Nephron (organoid): ENCODE measurements around the gene TRAF3IP3.

ENCODE experiments used
- H3K27ac Mint-ChIP-seq, 3 experiments: 2 replicates each; pipeline ENCODE4 v1.8.0; 2020; ENCODE audit warnings: mixed read lengths in 3 of 3, mild to moderate bottlenecking in 2 of 3, moderate library complexity in 1 of 3
- H3K27me3 Mint-ChIP-seq: 2 replicates; pipeline ENCODE4 v1.8.0; 2021; ENCODE audit warnings: low read depth, mild to moderate bottlenecking, moderate library complexity, mixed read lengths
- H3K36me3 Mint-ChIP-seq: 2 replicates; pipeline ENCODE4 v1.8.0; 2020; ENCODE audit warnings: low read depth, mixed read lengths
- H3K4me1 Mint-ChIP-seq: 2 replicates; pipeline ENCODE4 v1.8.0; 2020; ENCODE audit warnings: mixed read lengths
- H3K4me3 Mint-ChIP-seq, 3 experiments: 2 replicates each; pipeline ENCODE4 v1.8.0; 2020; ENCODE audit warnings: mild to moderate bottlenecking in 3 of 3, mixed read lengths in 3 of 3, moderate library complexity in 2 of 3
- H3K9me3 Mint-ChIP-seq: 2 replicates; pipeline ENCODE4 v1.8.0; 2020; ENCODE audit warnings: mixed read lengths
- TF ChIP-seq, protein P1 (sequence below), 3 experiments: fragments of 200-600 bp; sonication (generic); IDR thresholded peaks; one replicate each; pipeline ENCODE4 v1.5.0; 2021; ENCODE audit warnings: antibody characterized with exemption in 3 of 3; ENCODE audit not compliant: unreplicated experiment in 3 of 3

The TRAF3IP3 gene

GRCh38 chr1:209775678-209776077 lies 19.8 kb downstream of the TRAF3IP3 start:
- peaks cover 7% of the 10 kb centered on the region for H3K4me1 Mint-ChIP-seq
- no peak overlapping the region for H3K27ac Mint-ChIP-seq
- no peaks in the 10 kb centered on the region for H3K9me3 Mint-ChIP-seq
- H3K27me3 Mint-ChIP-seq = no peaks in the 10 kb centered on the region
- no peaks in the 10 kb centered on the region for H3K36me3 Mint-ChIP-seq
- no peak overlapping the region for H3K4me3 Mint-ChIP-seq
- TF ChIP-seq, protein P1, sequence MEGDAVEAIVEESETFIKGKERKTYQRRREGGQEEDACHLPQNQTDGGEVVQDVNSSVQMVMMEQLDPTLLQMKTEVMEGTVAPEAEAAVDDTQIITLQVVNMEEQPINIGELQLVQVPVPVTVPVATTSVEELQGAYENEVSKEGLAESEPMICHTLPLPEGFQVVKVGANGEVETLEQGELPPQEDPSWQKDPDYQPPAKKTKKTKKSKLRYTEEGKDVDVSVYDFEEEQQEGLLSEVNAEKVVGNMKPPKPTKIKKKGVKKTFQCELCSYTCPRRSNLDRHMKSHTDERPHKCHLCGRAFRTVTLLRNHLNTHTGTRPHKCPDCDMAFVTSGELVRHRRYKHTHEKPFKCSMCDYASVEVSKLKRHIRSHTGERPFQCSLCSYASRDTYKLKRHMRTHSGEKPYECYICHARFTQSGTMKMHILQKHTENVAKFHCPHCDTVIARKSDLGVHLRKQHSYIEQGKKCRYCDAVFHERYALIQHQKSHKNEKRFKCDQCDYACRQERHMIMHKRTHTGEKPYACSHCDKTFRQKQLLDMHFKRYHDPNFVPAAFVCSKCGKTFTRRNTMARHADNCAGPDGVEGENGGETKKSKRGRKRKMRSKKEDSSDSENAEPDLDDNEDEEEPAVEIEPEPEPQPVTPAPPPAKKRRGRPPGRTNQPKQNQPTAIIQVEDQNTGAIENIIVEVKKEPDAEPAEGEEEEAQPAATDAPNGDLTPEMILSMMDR (IDR thresholded peaks at IDR 0.05; ENCODE audit: unreplicated experiment in 3 of 3) = no peak

DNA sequence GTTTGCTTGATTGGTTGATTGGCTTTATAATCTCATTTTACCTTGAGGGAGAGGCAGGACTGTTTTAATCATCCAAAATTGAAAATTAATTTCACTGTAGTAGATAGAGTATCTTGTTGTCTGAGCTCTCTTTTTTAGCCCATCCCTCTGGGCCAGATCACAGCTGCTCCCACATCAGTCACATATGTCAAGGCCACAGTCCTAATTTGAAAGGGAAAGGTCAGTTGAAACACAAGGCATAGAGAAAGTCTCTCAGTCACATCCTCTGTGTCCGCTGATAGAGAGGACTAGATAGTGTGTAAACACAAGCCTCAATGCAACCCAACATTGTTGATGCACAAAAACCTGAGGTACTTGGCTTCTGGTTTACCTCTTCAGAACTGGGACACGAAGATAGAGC lies 21.7 kb downstream of the TRAF3IP3 start:
- Mint-ChIP-seq H3K27ac (no peak overlapping the region), H3K36me3 (peaks cover 4% of the 10 kb centered on the region), H3K4me3 (no peak overlapping the region), H3K27me3 (no peaks in the 10 kb centered on the region), H3K4me1 (peaks cover 8% of the 10 kb centered on the region), H3K9me3 (no peaks in the 10 kb centered on the region)
- TF ChIP-seq, protein P1 (IDR thresholded peaks at IDR 0.05; ENCODE audit: unreplicated experiment in 3 of 3) = no peak

GRCh38 chr1:209778102-209778501 lies 22.2 kb downstream of the TRAF3IP3 start:
- no peak overlapping the region for H3K27ac Mint-ChIP-seq
- H3K27me3 Mint-ChIP-seq = no peaks in the 10 kb centered on the region
- H3K36me3 Mint-ChIP-seq = peaks cover 4% of the 10 kb centered on the region
- H3K4me3 Mint-ChIP-seq = no peak overlapping the region
- H3K4me1 Mint-ChIP-seq = peaks cover 13% of the 10 kb centered on the region
- TF ChIP-seq, protein P1 (IDR thresholded peaks at IDR 0.05; ENCODE audit: unreplicated experiment in 3 of 3) = no peak
- no peaks in the 10 kb centered on the region for H3K9me3 Mint-ChIP-seq

- TF ChIP-seq, protein P1 (IDR thresholded peaks at IDR 0.05; ENCODE audit: unreplicated experiment in 3 of 3) = no peak
- H3K27me3 Mint-ChIP-seq = peaks cover 7% of the 10 kb centered on the region
- peak overlapping the region in 1 of 3 experiments; percentile 35 for H3K4me3 Mint-ChIP-seq
- peaks cover 9% of the 10 kb centered on the region for H3K36me3 Mint-ChIP-seq
- peak overlapping the region; percentile 44 to 74 (median 74) for H3K27ac Mint-ChIP-seq
- H3K4me1 Mint-ChIP-seq = peaks cover 31% of the 10 kb centered on the region
- no peaks in the 10 kb centered on the region for H3K9me3 Mint-ChIP-seq
Measured at GRCh38 chr1:209780268-209780667, 24.4 kb downstream of the TRAF3IP3 start.

GRCh38 chr1:209783386-209783785 lies 27.5 kb downstream of the TRAF3IP3 start:
- H3K36me3 Mint-ChIP-seq = peaks cover 16% of the 10 kb centered on the region
- TF ChIP-seq, protein P1 (IDR thresholded peaks at IDR 0.05; ENCODE audit: unreplicated experiment in 3 of 3) = no peak
- H3K27me3 Mint-ChIP-seq = peaks cover 37% of the 10 kb centered on the region
- peak overlapping the region; percentile 87 to 96 (median 95) for H3K4me3 Mint-ChIP-seq
- H3K4me1 Mint-ChIP-seq = peaks cover 31% of the 10 kb centered on the region
- H3K27ac Mint-ChIP-seq = peak overlapping the region; percentile 90 to 99 (median 99)
- H3K9me3 Mint-ChIP-seq = no peaks in the 10 kb centered on the region
